ENCODE data around the gene PUSL1.

Gene PUSL1

DNA sequence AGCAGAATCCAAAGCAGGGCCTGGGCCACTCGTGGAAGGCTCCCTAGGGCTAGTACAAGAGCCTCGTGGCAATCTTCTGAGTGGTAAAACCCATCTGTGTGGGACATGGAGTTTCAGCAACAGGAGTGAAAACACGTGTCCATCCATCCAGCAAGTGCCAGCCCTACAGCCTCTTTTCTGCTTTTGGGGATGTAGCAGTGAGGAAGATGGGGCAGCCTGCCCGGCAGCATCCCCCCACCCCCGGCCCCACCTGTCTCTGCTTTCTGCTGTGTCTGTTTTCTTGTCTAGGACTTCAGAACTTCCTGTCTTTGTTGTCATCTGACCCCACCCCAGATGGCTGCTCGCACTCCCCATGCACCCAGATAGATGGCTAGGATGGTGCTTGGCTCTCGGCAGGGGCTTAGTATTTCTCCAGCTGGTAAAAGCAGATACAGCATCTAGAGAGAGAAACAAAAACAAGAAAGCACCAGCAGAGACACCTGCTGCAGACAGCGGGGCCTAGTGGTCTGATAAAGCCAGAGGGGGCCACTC, 17.7 kb downstream of the PUSL1 start:
- no peak for DNase-seq

- no peak for DNase-seq
These were observed 18.9 kb downstream of the PUSL1 start for GRCh38 chr1:1327291-1327690.

- DNase-seq: no peak
These were observed 19.9 kb downstream of the PUSL1 start for GRCh38 chr1:1328254-1328653.

- no peak for DNase-seq
These were observed 21.2 kb downstream of the PUSL1 start for GRCh38 chr1:1329304-1330210.

- no peak for DNase-seq
These were observed 22.1 kb downstream of the PUSL1 start for GRCh38 chr1:1330366-1331067.

- DNase-seq: no peak
These were observed 22.9 kb downstream of the PUSL1 start, which contains the start of gene TAS1R3 for GRCh38 chr1:1331068-1331965. TAS1R3 (plus strand) TSS chr1:1331280; CDS start chr1:1331346, 66 bp downstream.

DNA sequence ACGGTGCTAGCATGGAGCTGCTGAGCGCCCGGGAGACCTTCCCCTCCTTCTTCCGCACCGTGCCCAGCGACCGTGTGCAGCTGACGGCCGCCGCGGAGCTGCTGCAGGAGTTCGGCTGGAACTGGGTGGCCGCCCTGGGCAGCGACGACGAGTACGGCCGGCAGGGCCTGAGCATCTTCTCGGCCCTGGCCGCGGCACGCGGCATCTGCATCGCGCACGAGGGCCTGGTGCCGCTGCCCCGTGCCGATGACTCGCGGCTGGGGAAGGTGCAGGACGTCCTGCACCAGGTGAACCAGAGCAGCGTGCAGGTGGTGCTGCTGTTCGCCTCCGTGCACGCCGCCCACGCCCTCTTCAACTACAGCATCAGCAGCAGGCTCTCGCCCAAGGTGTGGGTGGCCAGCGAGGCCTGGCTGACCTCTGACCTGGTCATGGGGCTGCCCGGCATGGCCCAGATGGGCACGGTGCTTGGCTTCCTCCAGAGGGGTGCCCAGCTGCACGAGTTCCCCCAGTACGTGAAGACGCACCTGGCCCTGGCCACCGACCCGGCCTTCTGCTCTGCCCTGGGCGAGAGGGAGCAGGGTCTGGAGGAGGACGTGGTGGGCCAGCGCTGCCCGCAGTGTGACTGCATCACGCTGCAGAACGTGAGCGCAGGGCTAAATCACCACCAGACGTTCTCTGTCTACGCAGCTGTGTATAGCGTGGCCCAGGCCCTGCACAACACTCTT, 23.8 kb downstream of the PUSL1 start:
- no peak for DNase-seq

- DNase-seq: no peak
These were observed 24.5 kb downstream of the PUSL1 start for GRCh38 chr1:1332774-1333480.

GRCh38 chr1:1333551-1334241, 25.3 kb downstream of the PUSL1 start:
- no peak for DNase-seq

GRCh38 chr1:1334835-1335234, 26.4 kb downstream of the PUSL1 start:
- DNase-seq: no peak

GRCh38 chr1:1335283-1335682, 26.9 kb downstream of the PUSL1 start:
- no peak for DNase-seq

DNA sequence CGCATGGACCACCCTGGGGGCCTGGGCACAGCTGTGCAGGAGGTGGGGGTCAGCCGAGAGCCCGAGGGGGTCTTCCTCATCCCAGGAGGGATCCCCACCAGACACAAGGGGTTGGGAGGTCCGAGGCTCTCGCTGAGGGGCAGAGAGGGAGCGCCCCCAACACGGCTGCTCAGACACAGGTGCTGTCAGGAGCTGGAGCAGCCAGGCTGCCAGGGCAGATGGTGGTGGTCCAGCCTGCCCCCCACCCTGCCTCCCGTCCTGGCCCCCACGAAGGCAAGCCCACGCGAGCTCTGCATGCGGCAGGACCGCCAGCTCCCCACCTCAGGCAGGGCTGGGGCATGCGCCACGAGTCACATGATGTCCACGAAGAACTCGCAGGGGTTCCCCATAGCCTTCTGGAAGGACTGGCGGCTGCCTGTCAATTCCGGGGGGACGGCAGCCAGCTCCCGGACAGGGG, 27.4 kb downstream of the PUSL1 start:
- no peak for DNase-seq

DNA sequence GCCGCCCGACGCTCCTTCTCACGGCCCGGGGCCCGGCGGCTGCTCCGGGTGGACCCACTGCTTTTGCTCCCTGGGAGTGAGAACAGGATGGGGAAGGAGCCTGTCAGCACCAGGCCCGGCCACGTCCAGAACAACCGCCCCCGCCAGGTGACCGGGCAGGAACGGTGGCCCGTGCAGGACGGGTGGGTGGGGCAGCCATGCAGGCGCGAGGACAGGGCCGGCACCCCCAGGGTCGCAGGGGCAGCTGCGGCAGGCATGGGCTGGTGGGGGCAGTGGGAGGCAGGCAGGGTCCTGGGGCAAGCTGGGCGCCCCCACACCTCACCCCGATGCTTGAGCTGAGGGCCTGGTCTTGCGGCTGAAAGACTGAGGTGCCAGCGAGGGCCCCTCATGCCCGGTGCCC, 28.0 kb downstream of the PUSL1 start:
- no peak for DNase-seq

DNA sequence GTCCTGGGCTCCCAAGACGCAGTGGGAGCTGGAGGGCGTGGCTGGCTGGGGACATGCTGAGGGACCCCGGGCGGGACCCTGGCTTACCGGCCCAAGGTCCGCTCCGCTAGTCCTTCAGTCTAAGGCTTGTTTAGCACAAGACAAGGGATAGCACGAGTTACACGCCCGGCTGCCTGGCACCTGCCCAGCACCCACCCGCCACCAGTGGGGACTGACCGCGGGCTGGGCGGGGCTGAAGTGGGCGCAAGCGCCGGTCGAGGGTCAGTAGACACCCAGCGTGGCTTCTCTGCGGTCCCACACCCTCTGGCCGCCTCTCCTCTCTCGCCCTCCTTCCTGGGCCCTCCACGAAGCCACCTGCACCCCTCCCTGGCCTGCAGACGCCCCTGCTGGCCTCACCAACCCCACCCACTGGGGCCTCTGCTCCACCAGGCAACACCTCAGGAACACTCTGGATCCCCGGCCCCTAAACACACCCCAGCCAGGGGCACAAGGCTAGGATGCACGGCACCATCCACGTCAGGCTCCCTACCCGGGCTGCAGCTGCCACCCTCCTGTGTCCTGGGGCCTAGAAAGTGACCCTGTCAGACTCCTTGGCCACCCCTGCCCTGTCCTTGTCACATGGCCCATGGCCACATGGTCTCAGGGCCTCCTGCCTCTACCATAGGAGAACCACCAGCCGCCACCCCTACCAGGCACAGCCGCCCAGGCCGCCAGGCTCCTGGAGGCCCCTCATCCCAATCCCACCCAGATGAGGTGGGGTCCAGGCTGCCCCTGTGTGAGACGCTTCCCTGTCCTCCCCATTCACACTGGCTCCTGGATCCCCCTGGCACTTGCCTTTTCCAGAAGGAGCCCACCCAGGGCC, 28.8 kb downstream of the PUSL1 start:
- DNase-seq: no peak

- no peak for DNase-seq
These were observed 29.4 kb downstream of the PUSL1 start for GRCh38 chr1:1337793-1338147.

GRCh38 chr1:1338278-1338677, 29.9 kb downstream of the PUSL1 start:
- no peak for DNase-seq

DNA sequence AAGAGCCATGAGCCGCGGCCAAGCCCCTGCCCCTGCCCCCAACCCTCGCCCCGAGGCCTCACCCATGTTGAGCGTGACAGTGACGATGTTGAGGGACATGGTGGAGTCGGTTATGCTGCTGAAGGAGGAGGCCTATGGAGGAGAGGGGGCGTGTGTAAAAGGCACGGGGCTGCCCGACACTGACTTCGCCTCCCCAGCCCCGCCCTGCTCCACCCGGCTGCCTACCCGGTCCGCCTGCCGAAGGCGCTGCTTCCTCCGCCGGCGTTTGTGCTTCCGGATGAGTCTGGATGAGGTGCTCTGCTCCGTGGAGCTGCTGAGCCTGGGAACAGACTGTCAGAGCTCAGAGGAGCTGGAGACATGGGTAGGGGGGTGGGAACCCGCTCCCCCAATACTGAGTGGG, 31.8 kb downstream of the PUSL1 start:
- no peak for DNase-seq

DNA sequence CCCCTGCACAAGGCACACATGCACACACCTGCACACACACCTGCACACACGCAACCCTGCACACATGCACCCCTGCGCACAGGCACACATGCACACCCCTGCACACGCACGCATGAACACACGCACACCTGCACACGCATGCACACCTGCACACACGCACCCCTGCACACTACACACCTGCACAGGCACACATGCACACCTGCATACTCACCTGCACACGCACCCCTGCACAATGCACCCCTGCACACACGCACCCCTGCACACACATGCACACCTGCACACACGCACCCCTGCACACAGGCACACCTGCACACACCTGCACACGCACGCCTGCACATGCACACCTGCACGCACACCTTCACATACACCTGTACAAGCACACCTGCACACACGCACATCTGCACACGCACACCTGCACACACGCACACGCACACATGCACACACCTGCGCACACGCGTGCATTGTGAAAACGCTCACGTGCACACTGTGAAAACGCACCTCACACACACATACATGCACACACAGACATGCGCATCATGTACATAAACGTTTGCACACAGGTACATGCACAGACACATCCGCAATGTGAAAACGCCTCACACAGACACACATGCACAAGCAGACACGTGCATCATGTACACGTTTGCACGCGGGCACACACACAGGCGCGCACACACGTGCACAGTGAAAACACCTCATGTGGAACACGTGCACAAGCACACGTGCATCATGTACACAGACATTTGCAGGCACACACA, 32.6 kb downstream of the PUSL1 start:
- DNase-seq: no peak

- DNase-seq: no peak
These were observed 33.2 kb downstream of the PUSL1 start for GRCh38 chr1:1341549-1342021.
